K562 (cell line): ENCODE data around the gene KLKB1. TPM values are rescaled to one million over a fixed set of nuclear protein-coding genes. Genes with fewer than 3 reads are reported as not detected.

ENCODE experiments used
- ATAC-seq: fragments of 200-7000 bp; cut with Tn5 transposase; 3 replicates; pipeline ENCODE4 v1.9.1; 2020; ENCODE audit warnings: moderate library complexity
- BruUV-seq: library from RNA; stranded (reverse); fragments of 400-500 nt; replicated peaks from 2 replicates; lab custom pipeline; 2021; lab: Mats Ljungman, UMichigan
- CTCF ChIA-PET: fragments of 300-600 bp; formaldehyde crosslinking; extraction: SDS; loops from one replicate; lab custom pipeline; 2021; ENCODE audit warnings: low intra/inter-chr PET ratio; lab: Yijun Ruan, JAX
- POLR2A ChIA-PET: fragments of 300-600, 350-650 bp; sonication (Branson Sonifier 250); formaldehyde crosslinking; extraction: SDS; loops from one replicate; lab custom pipeline; 2021; ENCODE audit warnings: antibody characterized with exemption, inconsistent platforms; lab: Yijun Ruan, JAX
- DNase-seq, 4 experiments: peaks; one replicate each; pipeline versions ENCODE4 v3.0.0 to v3.0.0-alpha.2; 2011 to 2018; ENCODE audit warnings: low spot score in 3 of 4, mixed read lengths in 3 of 4; ENCODE audit errors: extremely low read depth in 1 of 4
- FAIRE-seq: peaks from 2 replicates; lab custom pipeline; 2011; peaks lifted over from hg19 to GRCh38; lab: Jason Lieb, UNC
- H2AFZ ChIP-seq: 2 replicates; pipeline ENCODE4 v1.6.0; 2011; ENCODE audit warnings: low read depth, low read length, control low read depth, inconsistent platforms
- H3K27ac ChIP-seq: fragments of 200-600 bp; 3 replicates; pipeline ENCODE4 v1.8.0; 2011; ENCODE audit warnings: low read depth, mild to moderate bottlenecking, control low read depth, inconsistent platforms, low read length, moderate library complexity, mixed read lengths; ENCODE audit errors: extremely low read depth
- H3K27me3 ChIP-seq, 2 experiments: fragments of 300-600 bp in 1 of 2; 2 replicates in 1 of 2; 3 replicates in 1 of 2; pipeline versions ENCODE4 v1.6.0 to v1.8.0; 2011; ENCODE audit warnings: inconsistent platforms in 2 of 2, low read length in 2 of 2, mild to moderate bottlenecking in 1 of 2, mixed read lengths in 1 of 2, moderate library complexity in 1 of 2; ENCODE audit not compliant: control insufficient read depth in 2 of 2, insufficient read depth in 2 of 2
- H3K36me3 ChIP-seq: fragments of 300-600 bp; 3 replicates; pipeline ENCODE4 v1.8.0; 2011; ENCODE audit warnings: mild to moderate bottlenecking, low read length, inconsistent platforms; ENCODE audit not compliant: control insufficient read depth, insufficient read depth
- H3K4me1 ChIP-seq, 2 experiments: fragments of 200-600 bp in 1 of 2; replicated peaks in 1 of 2; 2 replicates in 1 of 2; 3 replicates in 1 of 2; pipeline versions ENCODE4 v1.5.1 to v1.8.0; 2011; ENCODE audit warnings: inconsistent platforms in 2 of 2, low read length in 2 of 2, mild to moderate bottlenecking in 1 of 2, mixed read lengths in 1 of 2, moderate library complexity in 1 of 2; ENCODE audit not compliant: control insufficient read depth in 2 of 2, insufficient read depth in 2 of 2
- H3K4me2 ChIP-seq: 2 replicates; pipeline ENCODE4 v1.6.1; 2011; ENCODE audit warnings: low read length, control low read depth, inconsistent platforms, mixed read lengths; ENCODE audit not compliant: insufficient read depth
- H3K4me3 ChIP-seq: fragments of 200-600 bp; sonication (generic), shearing (Covaris generic); 2 replicates; pipeline ENCODE4 v1.5.1; 2016; ENCODE audit warnings: control low read depth, inconsistent platforms
- H3K79me2 ChIP-seq: fragments of 200-600 bp; 3 replicates; pipeline ENCODE4 v1.8.0; 2011; ENCODE audit warnings: low read length, inconsistent platforms; ENCODE audit not compliant: control insufficient read depth, insufficient read depth
- H3K9ac ChIP-seq, 2 experiments: 2 replicates each; pipeline versions ENCODE4 v1.6.0 to v1.6.1; 2011; ENCODE audit warnings: low read depth in 2 of 2, low read length in 2 of 2, control low read depth in 1 of 2, inconsistent platforms in 1 of 2, mild to moderate bottlenecking in 1 of 2, mixed read lengths in 1 of 2; ENCODE audit not compliant: insufficient read depth in 1 of 2
- H3K9me1 ChIP-seq: one replicate; pipeline ENCODE4 v1.6.0; 2011; ENCODE audit warnings: inconsistent platforms, mild to moderate bottlenecking, low read length, moderate library complexity; ENCODE audit not compliant: control insufficient read depth, insufficient read depth
- H3K9me3 ChIP-seq: replicated peaks from 2 replicates; pipeline ENCODE4 v1.5.1; 2011; ENCODE audit warnings: low read depth, low read length, inconsistent platforms; ENCODE audit not compliant: control insufficient read depth, insufficient read depth
- H4K20me1 ChIP-seq: replicated peaks from 2 replicates; pipeline ENCODE4 v1.6.1; 2011; ENCODE audit warnings: low read length, inconsistent platforms, mixed read lengths; ENCODE audit not compliant: control insufficient read depth, insufficient read depth
- CBFB ChIP-seq: sonication (generic); formaldehyde crosslinking; IDR thresholded peaks from 2 replicates; pipeline ENCODE4 v1.4.0; 2020; ENCODE audit warnings: mild to moderate bottlenecking, missing genetic modification reagents
- COPS2 ChIP-seq: fragments of 450-650 bp; conservative IDR thresholded peaks from 2 replicates; pipeline ENCODE4 v1.6.1; 2016; ENCODE audit warnings: mild to moderate bottlenecking, moderate library complexity
- GTF2B ChIP-seq: IDR thresholded peaks from 2 replicates; pipeline ENCODE4 v1.6.1; 2011; ENCODE audit not compliant: insufficient read length; ENCODE audit errors: extremely low read depth
- JUN ChIP-seq, 2 experiments: sonication (generic) in 1 of 2; formaldehyde crosslinking in 1 of 2; IDR thresholded peaks; 2 replicates each; pipeline versions ENCODE4 v1.6.1 to v1.8.0; 2012 to 2022; ENCODE audit warnings: borderline replicate concordance in 2 of 2, mild to moderate bottlenecking in 2 of 2, improper control_type of control experiment in 1 of 2, low read depth in 1 of 2, low read length in 1 of 2, missing genetic modification reagents in 1 of 2
- LARP7 ChIP-seq: fragments of 450-650 bp; IDR thresholded peaks from 2 replicates; pipeline ENCODE4 v1.6.1; 2016
- NCOA4 ChIP-seq: fragments of 450-650 bp; IDR thresholded peaks from 2 replicates; pipeline ENCODE4 v1.6.1; 2018; ENCODE audit warnings: mild to moderate bottlenecking; ENCODE audit not compliant: partially characterized antibody
- NR4A1 ChIP-seq, 2 experiments: fragments of 250-450 bp in 1 of 2; fragments of 450-650 bp in 1 of 2; sonication (Bioruptor Pico) in 1 of 2; IDR thresholded peaks; 2 replicates each; pipeline versions ENCODE4 v1.4.0 to v1.6.1; 2016 to 2020; ENCODE audit warnings: mild to moderate bottlenecking in 2 of 2, missing compliant biosample characterization in 1 of 2, missing genetic modification characterization in 1 of 2, moderate library complexity in 1 of 2
- RAD51 ChIP-seq: fragments of 450-650 bp; IDR thresholded peaks from 2 replicates; pipeline ENCODE4 v1.7.1; 2016; ENCODE audit warnings: low read depth, mild to moderate bottlenecking, borderline replicate concordance
- RBM34 ChIP-seq: fragments of 200-400 bp; formaldehyde crosslinking; IDR thresholded peaks from 2 replicates; pipeline ENCODE4 v1.6.1; 2018; ENCODE audit warnings: low read length, borderline replicate concordance; ENCODE audit not compliant: insufficient read depth
- RNF2 ChIP-seq: sonication (generic); IDR thresholded peaks from 2 replicates; pipeline ENCODE4 v1.6.1; 2016
- TSHZ1 ChIP-seq: fragments of 250-450 bp; sonication (Bioruptor Pico); IDR thresholded peaks from 2 replicates; pipeline ENCODE4 v1.4.0; 2020; ENCODE audit warnings: mild to moderate bottlenecking, moderate library complexity
- ZBTB2 ChIP-seq: fragments of 450-650 bp; IDR thresholded peaks from 2 replicates; pipeline ENCODE4 v1.6.1; 2016; ENCODE audit warnings: antibody characterized with exemption
- ZSCAN32 ChIP-seq: fragments of 450-650 bp; formaldehyde crosslinking; IDR thresholded peaks from 2 replicates; pipeline ENCODE4 v1.4.0; 2020; ENCODE audit warnings: mild to moderate bottlenecking, moderate library complexity
- WGBS: fragments of 100-300 bp; shearing (Covaris generic); methylation state at CpG from one replicate; pipeline ENCODE4 v1.1.6; 2016; ENCODE audit warnings: low coverage, mixed read lengths; ENCODE audit not compliant: insufficient coverage; ENCODE audit errors: missing lambda C conversion rate; 5-methylcytosine and 5-hydroxymethylcytosine counted together
- in situ Hi-C: fragments of 300-500 bp; cut with MboI; formaldehyde crosslinking; loops from 4 replicates; pipeline ENCODE4 v1.15.0; 2018; ENCODE audit warnings: inconsistent platforms, mixed read lengths
- intact Hi-C: fragments of 100-400 bp; cut with micrococcal nuclease; formaldehyde crosslinking; loops from 2 replicates; pipeline ENCODE4 v1.14.2; 2022
- polyA plus RNA-seq, 8 experiments: library from polyadenylated mRNA; depleted of rRNA in 4 of 8; stranded (reverse) in 5 of 8; unstranded in 3 of 8; fragments of >200 nt; fragmentation: Nextera tagmentation in 2 of 8; fragmentation: Illumina TruSeq in 1 of 8; extraction: Ambion mirVana in 2 of 8; extraction: Trizol in 1 of 8; gene quantifications; 2 replicates each; pipeline versions ENCODE4 v1.2.1 to v1.2.3, GENCODE V29; 2011 to 2014; ENCODE audit warnings: inconsistent platforms in 1 of 8, missing spikeins in 1 of 8
- total RNA-seq, 7 experiments: library from RNA; depleted of rRNA in 6 of 7; stranded (reverse); fragments of >200 nt in 6 of 7; fragmentation: Illumina TruSeq in 2 of 7; extraction: Trizol in 2 of 7; gene quantifications; 2 replicates each; pipeline versions ENCODE4 v1.2.1 to v1.2.3, GENCODE V29; 2011 to 2021; ENCODE audit warnings: low replicate concordance in 1 of 7
- TF ChIP-seq, protein P1 (sequence below): fragments of 450-650 bp; IDR thresholded peaks from 2 replicates; pipeline ENCODE4 v1.6.1; 2016; ENCODE audit warnings: mild to moderate bottlenecking

Gene KLKB1
- total and polyA plus RNA-seq, 9 of the 15 experiments (the other 6 are each of a cell fraction or from before 2014, with no cell fraction given), result 0.27 TPM; not detected in 8

DNA sequence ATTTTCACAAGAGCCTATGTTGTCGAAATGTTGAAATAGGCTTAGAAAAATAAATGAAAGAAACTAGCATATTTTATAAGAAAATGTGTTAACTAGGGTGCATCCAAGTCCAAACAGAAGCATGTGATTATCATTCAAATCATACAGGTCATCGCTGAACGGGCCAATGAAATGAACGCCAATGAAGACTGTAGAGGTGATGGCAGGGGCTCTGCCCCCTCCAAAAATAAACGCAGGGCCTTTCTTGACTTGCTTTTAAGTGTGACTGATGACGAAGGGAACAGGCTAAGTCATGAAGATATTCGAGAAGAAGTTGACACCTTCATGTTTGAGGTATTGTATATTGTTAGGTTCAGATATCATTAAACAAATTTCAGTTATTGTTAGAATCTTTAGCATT lies 26.3 kb upstream of the KLKB1 start:
- Histone ChIP-seq H3K4me2 (no peak overlapping the region), H3K4me1 (peaks cover 0 to 7% of the 10 kb centered on the region in 2 experiments; a peak in 3 of 5 replicates), H3K36me3 (no peaks in the 10 kb centered on the region), H3K27ac (no peak overlapping the region), H4K20me1 (no peaks in the 10 kb centered on the region), H3K9ac (no peak overlapping the region), H3K27me3 (no peaks in the 10 kb centered on the region), H3K9me1 (no peaks in the 10 kb centered on the region), H3K79me2 (no peaks in the 10 kb centered on the region), H3K4me3 (no peak overlapping the region), H2AFZ (no peak overlapping the region), H3K9me3 (no peaks in the 10 kb centered on the region)
- CTCF ChIA-PET, result no interaction called here
- POLR2A ChIA-PET, result no interaction called here
- BruUV-seq, result no TSS peak
- FAIRE-seq (no peak), ATAC-seq (no peak), DNase-seq (no peak)
- 61% methylated on average over 7 of the region's 7 CpGs for WGBS
- intact Hi-C loops (no loop called here), in situ Hi-C loops (no loop called here)
- TF ChIP-seq NR4A1 (CRISPR knock-in tag; IDR thresholded peaks at IDR 0.05), result no peak
- no peak for TF ChIP-seq NR4A1 (tag; IDR thresholded peaks at IDR 0.05)
- TF ChIP-seq, protein P1, sequence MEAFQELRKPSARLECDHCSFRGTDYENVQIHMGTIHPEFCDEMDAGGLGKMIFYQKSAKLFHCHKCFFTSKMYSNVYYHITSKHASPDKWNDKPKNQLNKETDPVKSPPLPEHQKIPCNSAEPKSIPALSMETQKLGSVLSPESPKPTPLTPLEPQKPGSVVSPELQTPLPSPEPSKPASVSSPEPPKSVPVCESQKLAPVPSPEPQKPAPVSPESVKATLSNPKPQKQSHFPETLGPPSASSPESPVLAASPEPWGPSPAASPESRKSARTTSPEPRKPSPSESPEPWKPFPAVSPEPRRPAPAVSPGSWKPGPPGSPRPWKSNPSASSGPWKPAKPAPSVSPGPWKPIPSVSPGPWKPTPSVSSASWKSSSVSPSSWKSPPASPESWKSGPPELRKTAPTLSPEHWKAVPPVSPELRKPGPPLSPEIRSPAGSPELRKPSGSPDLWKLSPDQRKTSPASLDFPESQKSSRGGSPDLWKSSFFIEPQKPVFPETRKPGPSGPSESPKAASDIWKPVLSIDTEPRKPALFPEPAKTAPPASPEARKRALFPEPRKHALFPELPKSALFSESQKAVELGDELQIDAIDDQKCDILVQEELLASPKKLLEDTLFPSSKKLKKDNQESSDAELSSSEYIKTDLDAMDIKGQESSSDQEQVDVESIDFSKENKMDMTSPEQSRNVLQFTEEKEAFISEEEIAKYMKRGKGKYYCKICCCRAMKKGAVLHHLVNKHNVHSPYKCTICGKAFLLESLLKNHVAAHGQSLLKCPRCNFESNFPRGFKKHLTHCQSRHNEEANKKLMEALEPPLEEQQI, result no peak
- TF ChIP-seq NCOA4, result no peak
- TF ChIP-seq RBM34, result no peak
- no peak for TF ChIP-seq RAD51
- no peak for TF ChIP-seq CBFB (CRISPR knock-in tag)
- TF ChIP-seq GTF2B, result no peak
- TF ChIP-seq RNF2, result no peak
- TF ChIP-seq COPS2, result no peak
- no peak for TF ChIP-seq TSHZ1
- no peak for TF ChIP-seq LARP7
- no peak for TF ChIP-seq ZBTB2
- TF ChIP-seq ZSCAN32, result no peak
- TF ChIP-seq JUN (IDR thresholded peaks at IDR 0.05; ENCODE audit: borderline replicate concordance, low read depth, low read length), result no peak
- TF ChIP-seq JUN (CRISPR knock-in tag; IDR thresholded peaks at IDR 0.05; ENCODE audit: borderline replicate concordance), result no peak
